ENCODE measurements around the gene PPP1CB. TPM values are rescaled to one million over a fixed set of nuclear protein-coding genes. Genes with fewer than 3 reads are reported as not detected.

The PPP1CB gene
- total RNA-seq, 1 donor = 170 TPM

DNA sequence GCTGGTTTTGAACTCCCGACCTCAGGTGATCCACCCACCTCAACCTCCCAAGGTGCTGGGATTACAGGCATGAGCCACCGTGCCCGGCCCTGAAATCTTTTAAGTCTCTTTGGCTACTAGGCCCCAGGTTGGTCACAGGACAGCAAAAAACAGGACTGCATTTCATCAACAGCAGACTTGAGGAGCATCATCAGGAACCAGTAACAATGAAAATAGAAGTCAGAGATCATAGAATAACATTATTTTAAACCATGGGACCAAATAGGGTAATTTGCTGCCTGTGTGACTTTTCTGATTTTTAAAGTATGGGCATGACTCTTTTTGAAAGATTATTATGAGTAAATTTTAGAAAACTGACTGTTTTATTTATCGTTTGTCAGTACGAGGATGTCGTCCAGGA lies 24.8 kb downstream of the PPP1CB start:
- Histone ChIP-seq H3K79me2 (ENCODE audit: insufficient read depth, low read length) (peaks cover 93% of the 10 kb centered on the region), H4K20me1 (ENCODE audit: insufficient read depth, low read length) (peaks cover 40% of the 10 kb centered on the region), H3K27me3 (ENCODE audit: insufficient read depth, low read length) (no peaks in the 10 kb centered on the region), H2AFZ (ENCODE audit: low read length) (no peak overlapping the region), H3K27ac (ENCODE audit: low read depth, low read length) (no peak overlapping the region), H3K36me3 (ENCODE audit: insufficient read depth, low read length) (peaks cover 39% of the 10 kb centered on the region), H3K9me3 (ENCODE audit: low read depth, low read length) (no peaks in the 10 kb centered on the region), H3K4me3 (ENCODE audit: insufficient read depth, low read length) (no peak overlapping the region), H3K4me2 (ENCODE audit: insufficient read depth, low read length) (no peak overlapping the region), H3K4me1 (ENCODE audit: insufficient read depth, low read length) (no peaks in the 10 kb centered on the region)
- DNase-seq (ENCODE audit: insufficient read length, low spot score, missing footprints) = no peak
- TF ChIP-seq CTCF (IDR thresholded peaks at IDR 0.05; ENCODE audit: extremely low read depth, low read depth, low read length) = no peak

DNA sequence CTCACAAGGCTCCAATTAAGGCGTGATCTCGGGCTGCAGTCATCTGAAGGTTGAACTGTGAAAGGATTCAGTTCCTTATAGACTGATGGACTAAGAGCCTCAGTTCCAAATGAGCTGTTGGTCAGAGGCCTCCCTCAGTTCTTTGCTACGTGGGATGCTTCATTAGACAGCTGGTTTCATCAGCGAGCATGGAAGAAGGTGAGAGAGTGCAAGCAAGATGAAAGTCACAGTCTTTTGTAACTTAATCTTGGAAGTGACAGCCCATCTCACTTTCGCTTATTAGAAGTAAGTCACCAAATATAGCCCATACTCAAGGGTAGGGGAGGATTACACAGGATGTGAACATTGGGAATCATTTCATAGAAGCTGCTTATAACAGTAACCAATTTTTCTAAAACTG lies 26.8 kb downstream of the PPP1CB start:
- H3K4me3 ChIP-seq (ENCODE audit: insufficient read depth, low read length) = no peak overlapping the region
- TF ChIP-seq CTCF (IDR thresholded peaks at IDR 0.05; ENCODE audit: extremely low read depth, low read depth, low read length) = no peak

DNA sequence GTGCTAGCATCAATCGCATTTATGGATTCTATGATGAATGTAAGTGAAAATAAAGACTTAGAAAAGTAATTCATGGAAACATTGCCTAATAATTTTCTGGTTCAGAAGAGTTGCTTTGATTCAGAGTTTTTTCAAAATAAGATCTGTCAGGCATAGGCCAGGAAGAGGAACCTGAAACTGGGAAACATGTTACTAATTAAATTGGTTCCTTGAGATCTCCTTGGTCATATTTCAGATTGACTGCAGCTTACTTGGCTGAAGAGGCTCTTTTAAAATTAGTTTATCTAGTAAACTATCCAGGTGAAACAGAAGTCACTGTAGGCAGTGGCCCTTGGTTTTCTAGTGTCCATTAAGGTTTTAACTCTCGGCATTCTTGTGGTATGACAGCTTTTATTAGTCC lies 27.4 kb downstream of the PPP1CB start:
- no peak overlapping the region for H3K4me3 ChIP-seq (ENCODE audit: insufficient read depth, low read length)
- no peak for DNase-seq (ENCODE audit: insufficient read length, low spot score, missing footprints)
- peaks cover 19% of the 10 kb centered on the region for H4K20me1 ChIP-seq (ENCODE audit: insufficient read depth, low read length)
- no peak overlapping the region for H2AFZ ChIP-seq (ENCODE audit: low read length)
- no peaks in the 10 kb centered on the region for H3K27me3 ChIP-seq (ENCODE audit: insufficient read depth, low read length)
- no peaks in the 10 kb centered on the region for H3K4me1 ChIP-seq (ENCODE audit: insufficient read depth, low read length)
- no peak overlapping the region for H3K27ac ChIP-seq (ENCODE audit: low read depth, low read length)
- peaks cover 57% of the 10 kb centered on the region for H3K36me3 ChIP-seq (ENCODE audit: insufficient read depth, low read length)
- no peak for TF ChIP-seq CTCF (IDR thresholded peaks at IDR 0.05; ENCODE audit: extremely low read depth, low read depth, low read length)
- peaks cover 78% of the 10 kb centered on the region for H3K79me2 ChIP-seq (ENCODE audit: insufficient read depth, low read length)
- no peak overlapping the region for H3K4me2 ChIP-seq (ENCODE audit: insufficient read depth, low read length)
- no peaks in the 10 kb centered on the region for H3K9me3 ChIP-seq (ENCODE audit: low read depth, low read length)

More for the DNA sequence above, 26.8 kb downstream of the PPP1CB start:
- H4K20me1 ChIP-seq (ENCODE audit: insufficient read depth, low read length) = peaks cover 24% of the 10 kb centered on the region
- H3K4me2 ChIP-seq (ENCODE audit: insufficient read depth, low read length) = no peak overlapping the region
- no peaks in the 10 kb centered on the region for H3K9me3 ChIP-seq (ENCODE audit: low read depth, low read length)
- H3K36me3 ChIP-seq (ENCODE audit: insufficient read depth, low read length) = peaks cover 51% of the 10 kb centered on the region
- H3K27me3 ChIP-seq (ENCODE audit: insufficient read depth, low read length) = no peaks in the 10 kb centered on the region
- no peak overlapping the region for H3K27ac ChIP-seq (ENCODE audit: low read depth, low read length)
- DNase-seq (ENCODE audit: insufficient read length, low spot score, missing footprints) = no peak
- H3K79me2 ChIP-seq (ENCODE audit: insufficient read depth, low read length) = peaks cover 84% of the 10 kb centered on the region
- no peaks in the 10 kb centered on the region for H3K4me1 ChIP-seq (ENCODE audit: insufficient read depth, low read length)
- no peak overlapping the region for H2AFZ ChIP-seq (ENCODE audit: low read length)

DNA sequence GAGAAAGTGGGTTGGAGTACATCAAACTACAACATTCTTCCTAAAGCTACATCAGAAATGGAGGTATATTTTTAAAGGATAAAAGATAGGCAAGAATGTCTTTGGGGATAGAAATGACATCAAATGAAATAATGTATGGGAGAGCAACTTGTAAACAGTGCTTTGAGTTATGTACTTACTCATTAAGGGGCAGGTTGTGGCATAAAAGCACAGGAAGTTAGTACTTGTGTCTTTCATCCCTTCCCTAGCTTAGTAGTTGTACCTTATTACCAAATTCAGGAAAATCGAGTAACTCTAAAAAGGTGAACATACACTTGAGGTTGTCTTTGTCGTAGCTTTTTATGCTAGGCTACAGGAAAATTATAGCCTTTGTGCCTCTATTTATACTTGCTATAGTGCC lies 28.9 kb downstream of the PPP1CB start:
- H4K20me1 ChIP-seq (ENCODE audit: insufficient read depth, low read length) = peaks cover 7% of the 10 kb centered on the region
- H3K27ac ChIP-seq (ENCODE audit: low read depth, low read length) = no peak overlapping the region
- no peaks in the 10 kb centered on the region for H3K27me3 ChIP-seq (ENCODE audit: insufficient read depth, low read length)
- H3K79me2 ChIP-seq (ENCODE audit: insufficient read depth, low read length) = peaks cover 63% of the 10 kb centered on the region
- H3K9me3 ChIP-seq (ENCODE audit: low read depth, low read length) = no peaks in the 10 kb centered on the region
- no peak for TF ChIP-seq CTCF (IDR thresholded peaks at IDR 0.05; ENCODE audit: extremely low read depth, low read depth, low read length)
- no peak overlapping the region for H2AFZ ChIP-seq (ENCODE audit: low read length)
- no peak overlapping the region for H3K4me2 ChIP-seq (ENCODE audit: insufficient read depth, low read length)
- H3K36me3 ChIP-seq (ENCODE audit: insufficient read depth, low read length) = peaks cover 65% of the 10 kb centered on the region
- H3K4me1 ChIP-seq (ENCODE audit: insufficient read depth, low read length) = no peaks in the 10 kb centered on the region
- DNase-seq (ENCODE audit: insufficient read length, low spot score, missing footprints) = no peak
- H3K4me3 ChIP-seq (ENCODE audit: insufficient read depth, low read length) = no peak overlapping the region

Measured in osteoblast (primary cell).